Left lung (tissue), 10 donors: Measurements from ENCODE around the gene ZFPM1. TPM values are rescaled to one million over a fixed set of nuclear protein-coding genes. Genes with fewer than 3 reads are reported as not detected.

Experiments used
- ATAC-seq: fragments of 200-7000 bp; cut with Tn5 transposase; one replicate; pipeline ENCODE4 v1.9.1; 2020; ENCODE audit warnings: moderate library complexity
- DNase-seq, 4 donors: peaks; one replicate each; pipeline ENCODE4 v3.0.0-alpha.2; 2013 to 2020
- H3K27ac ChIP-seq, 2 donors: fragments of 200-600 bp; sonication (generic) in 1 of 2; one replicate each; pipeline versions ENCODE4 v1.5.0 to v1.8.0; 2020 to 2021
- H3K27me3 ChIP-seq, 2 donors: fragments of 200-600 bp; sonication (generic) in 1 of 2; one replicate each; pipeline versions ENCODE4 v1.5.0 to v1.8.0; 2020 to 2021
- H3K36me3 ChIP-seq, 2 donors: fragments of 200-600 bp; sonication (generic) in 1 of 2; one replicate each; pipeline versions ENCODE4 v1.5.0 to v1.8.0; 2020 to 2021
- H3K4me1 ChIP-seq, 2 donors: fragments of 200-600 bp; one replicate each; pipeline ENCODE4 v1.8.0; 2021
- H3K4me3 ChIP-seq, 2 donors: fragments of 200-600 bp; sonication (generic) in 1 of 2; one replicate each; pipeline versions ENCODE4 v1.5.0 to v1.8.0; 2020 to 2021; ENCODE audit warnings: mild to moderate bottlenecking in 1 of 2
- H3K9me3 ChIP-seq, 2 donors: fragments of 200-600 bp; sonication (generic) in 1 of 2; one replicate each; pipeline versions ENCODE4 v1.5.0 to v1.8.0; 2020 to 2021
- intact Hi-C, 2 donors: fragments of 100-400 bp; cut with DNase I; formaldehyde crosslinking; loops; one replicate each; pipeline versions ENCODE4 v1.11.2 to v1.14.2; 2022
- polyA plus RNA-seq, 6 donors: library from polyadenylated mRNA; unstranded; fragments of 120-200 nt; gene quantifications; one replicate each; pipeline ENCODE4 v1.2.1, GENCODE V29; 2013; ENCODE audit not compliant: insufficient read length in 6 of 6
- total RNA-seq, 2 donors: library from RNA; stranded (reverse); fragmentation: NEBNext Ultra II Directional; extraction: Animal tissue kit (Norgen Biotek cat#: 25700); gene quantifications; one replicate each; pipeline ENCODE4 v1.2.1, GENCODE V29; 2021
- TF ChIP-seq, protein P1 (sequence below), 2 donors: fragments of 200-600 bp; sonication (generic) in 1 of 2; IDR thresholded peaks; one replicate each; pipeline versions ENCODE4 v1.5.0 to v1.8.0; 2021; ENCODE audit warnings: antibody characterized with exemption in 2 of 2
- donor health status: DM: no; HTN: yes; CAD: no.
- donor health status: DM: no; HTN: no; CAD: no.

ZFPM1 gene
- total and polyA plus RNA-seq, 8 donors, result 1.8 to 7.0 (median 3.6) TPM

DNA sequence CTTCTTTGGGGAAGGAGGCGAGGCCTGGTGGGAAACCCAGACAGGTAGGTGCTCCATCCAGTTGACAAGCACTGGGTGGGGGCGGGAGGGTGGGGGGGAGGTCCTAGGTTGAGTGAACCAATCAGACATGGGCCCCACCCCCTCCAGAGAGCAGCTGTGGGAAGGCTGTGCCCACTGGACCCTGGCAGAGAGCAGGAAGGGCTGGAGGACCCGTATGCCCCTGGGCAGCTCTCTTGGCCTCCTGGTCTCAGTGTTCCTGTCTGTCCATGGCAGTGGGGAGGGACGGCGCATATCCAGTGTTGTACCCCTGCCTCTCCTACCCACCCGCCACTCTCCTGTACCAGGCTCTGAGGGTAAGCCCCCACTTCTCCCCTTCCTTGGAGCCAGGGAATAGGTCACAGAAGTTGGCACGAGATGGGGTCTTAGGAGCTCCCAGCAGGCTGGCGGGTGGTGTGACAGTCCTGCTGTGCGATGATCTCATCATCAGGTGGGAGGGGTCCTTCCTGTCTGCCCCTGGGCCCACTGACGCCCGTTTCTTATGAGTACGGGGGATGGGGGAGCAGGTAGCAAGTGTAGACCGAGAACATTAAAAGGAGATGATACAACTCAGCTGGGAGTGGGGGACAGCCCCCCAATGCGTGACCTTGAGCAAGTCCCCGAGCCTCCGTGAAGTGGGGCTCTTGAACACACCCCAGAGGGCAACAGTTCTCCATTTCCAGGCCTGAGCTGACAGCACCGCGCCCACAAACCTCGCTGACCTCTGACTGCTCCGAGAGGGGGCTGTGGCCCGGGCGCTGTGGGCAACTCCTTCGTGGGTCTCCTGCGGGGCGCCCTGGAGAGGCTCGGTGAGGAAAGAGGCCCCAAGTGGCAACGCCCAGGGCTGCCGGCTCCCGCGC lies 1.2 kb upstream of the ZFPM1 start:
- Histone ChIP-seq H3K4me3 (peak overlapping the region in 1 of 2 donors; percentile 56), H3K9me3 (no peaks in the 10 kb centered on the region), H3K36me3 (no peaks in the 10 kb centered on the region), H3K27me3 (peaks cover 0 to 45% of the 10 kb centered on the region in 2 donors), H3K4me1 (peaks cover 11 to 48% of the 10 kb centered on the region in 2 donors), H3K27ac (peak overlapping the region in 1 of 2 donors; percentile 69)
- ATAC-seq (no peak), DNase-seq (peak in 1 of 4 donors; percentile 18)
- TF ChIP-seq, protein P1, sequence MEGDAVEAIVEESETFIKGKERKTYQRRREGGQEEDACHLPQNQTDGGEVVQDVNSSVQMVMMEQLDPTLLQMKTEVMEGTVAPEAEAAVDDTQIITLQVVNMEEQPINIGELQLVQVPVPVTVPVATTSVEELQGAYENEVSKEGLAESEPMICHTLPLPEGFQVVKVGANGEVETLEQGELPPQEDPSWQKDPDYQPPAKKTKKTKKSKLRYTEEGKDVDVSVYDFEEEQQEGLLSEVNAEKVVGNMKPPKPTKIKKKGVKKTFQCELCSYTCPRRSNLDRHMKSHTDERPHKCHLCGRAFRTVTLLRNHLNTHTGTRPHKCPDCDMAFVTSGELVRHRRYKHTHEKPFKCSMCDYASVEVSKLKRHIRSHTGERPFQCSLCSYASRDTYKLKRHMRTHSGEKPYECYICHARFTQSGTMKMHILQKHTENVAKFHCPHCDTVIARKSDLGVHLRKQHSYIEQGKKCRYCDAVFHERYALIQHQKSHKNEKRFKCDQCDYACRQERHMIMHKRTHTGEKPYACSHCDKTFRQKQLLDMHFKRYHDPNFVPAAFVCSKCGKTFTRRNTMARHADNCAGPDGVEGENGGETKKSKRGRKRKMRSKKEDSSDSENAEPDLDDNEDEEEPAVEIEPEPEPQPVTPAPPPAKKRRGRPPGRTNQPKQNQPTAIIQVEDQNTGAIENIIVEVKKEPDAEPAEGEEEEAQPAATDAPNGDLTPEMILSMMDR (IDR thresholded peaks at IDR 0.05), result no peak
- intact Hi-C loops, result no loop called here

DNA sequence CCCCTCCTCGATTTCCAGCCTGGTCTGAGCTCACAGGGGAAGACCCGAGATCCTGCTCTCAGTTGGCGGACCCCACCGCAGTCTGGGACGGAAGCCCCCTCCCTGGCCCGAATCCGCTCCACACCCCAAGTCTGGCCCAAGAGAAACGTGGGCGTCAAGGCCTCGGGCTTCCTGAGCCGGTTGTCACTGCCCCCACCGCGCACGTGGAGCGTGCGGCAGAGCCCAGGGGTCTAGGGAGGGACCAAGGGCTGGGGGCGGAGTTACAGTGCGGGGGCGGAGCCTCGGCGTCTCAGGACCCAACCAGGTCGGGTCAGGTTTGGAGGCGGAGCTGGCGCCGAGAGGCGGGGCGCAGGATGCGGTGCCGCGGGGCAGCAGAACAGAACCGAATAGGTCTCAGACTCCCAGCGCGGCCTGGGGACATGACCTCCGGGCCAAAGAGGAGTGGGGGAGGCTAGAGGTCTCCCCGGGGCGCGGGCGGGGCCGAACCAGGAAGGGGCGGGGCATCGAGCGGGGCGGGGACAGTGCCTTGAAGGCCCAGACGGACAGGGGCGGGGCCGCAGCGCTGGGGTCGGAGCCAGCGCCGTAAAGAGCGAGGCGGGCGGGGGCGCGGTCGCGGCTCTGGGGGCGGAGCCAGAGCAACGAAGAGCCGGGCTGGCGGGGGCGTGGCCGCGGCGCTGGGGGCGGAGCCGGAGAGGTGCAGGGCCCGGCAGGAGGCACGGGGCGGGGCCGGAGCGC lies 431 bp upstream of the ZFPM1 start:
- peaks cover 11 to 48% of the 10 kb centered on the region in 2 donors for H3K4me1 ChIP-seq
- ATAC-seq, result peak; percentile 91
- intact Hi-C loops, result no loop called here

DNA sequence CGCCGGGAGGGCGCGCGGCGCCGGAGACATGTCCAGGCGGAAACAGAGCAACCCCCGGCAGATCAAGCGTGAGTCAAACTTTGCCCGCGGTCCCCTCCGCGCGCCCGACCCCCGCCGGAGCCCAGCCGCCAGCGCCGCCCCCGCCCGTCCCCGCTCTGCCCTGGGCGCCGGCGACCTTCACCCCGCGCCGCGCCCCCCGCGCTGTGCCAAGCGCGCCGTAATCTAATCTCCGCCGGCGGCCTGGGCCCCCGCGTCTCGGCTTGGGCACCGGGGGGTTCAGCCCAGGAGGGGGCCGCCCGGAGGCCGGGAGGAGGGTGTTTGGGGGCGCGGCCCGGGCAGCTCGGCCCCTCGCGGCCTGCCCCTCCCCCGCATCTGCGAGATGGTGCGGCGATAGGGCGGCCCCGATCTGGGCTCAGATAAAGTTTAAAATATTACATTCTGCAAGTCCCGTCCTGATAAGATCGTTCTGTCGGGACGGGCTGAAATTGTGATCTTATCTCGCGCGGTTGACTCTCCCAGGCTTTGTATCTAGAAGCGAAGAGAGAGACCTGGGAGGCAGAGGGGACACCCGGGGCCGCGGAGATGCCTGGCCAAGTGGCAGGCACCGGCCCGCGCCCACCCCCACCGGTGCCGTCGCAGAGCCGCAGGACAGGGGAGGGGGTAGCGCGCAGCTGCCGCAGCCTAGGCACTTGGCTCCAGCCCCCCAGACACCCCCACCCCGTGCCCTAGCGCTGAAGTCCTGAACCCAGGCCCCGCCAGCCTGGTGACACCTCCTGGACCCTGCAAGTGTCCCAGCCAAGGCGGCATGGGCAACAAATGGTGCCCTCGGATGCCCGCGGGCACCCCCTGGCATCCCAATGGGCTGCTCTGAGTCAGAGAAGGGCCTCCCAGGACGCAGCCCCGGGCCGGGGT lies 787 bp downstream of the ZFPM1 start:
- intact Hi-C loops, result no loop called here
- peaks cover 11 to 40% of the 10 kb centered on the region in 2 donors for H3K4me1 ChIP-seq
- peaks cover 0 to 55% of the 10 kb centered on the region in 2 donors for H3K27me3 ChIP-seq
- H3K36me3 ChIP-seq, result no peaks in the 10 kb centered on the region
- peak in 1 of 4 donors; percentile 13 for DNase-seq
- peak overlapping the region; percentile 56 to 63 for H3K4me3 ChIP-seq
- no peak for ATAC-seq
- peak overlapping the region; percentile 29 to 59 for H3K27ac ChIP-seq
- TF ChIP-seq, protein P1 (IDR thresholded peaks at IDR 0.05), result no peak
- no peaks in the 10 kb centered on the region for H3K9me3 ChIP-seq

More for the DNA sequence above, 431 bp upstream of the ZFPM1 start:
- Histone ChIP-seq H3K36me3 (no peaks in the 10 kb centered on the region), H3K9me3 (no peaks in the 10 kb centered on the region), H3K27ac (peak overlapping the region; percentile 50 to 69), H3K27me3 (peaks cover 0 to 53% of the 10 kb centered on the region in 2 donors), H3K4me3 (peak overlapping the region; percentile 24 to 56)
- peak; percentile 92 to 100 (median 98) for DNase-seq
- TF ChIP-seq, protein P1 (IDR thresholded peaks at IDR 0.05), result no peak

DNA sequence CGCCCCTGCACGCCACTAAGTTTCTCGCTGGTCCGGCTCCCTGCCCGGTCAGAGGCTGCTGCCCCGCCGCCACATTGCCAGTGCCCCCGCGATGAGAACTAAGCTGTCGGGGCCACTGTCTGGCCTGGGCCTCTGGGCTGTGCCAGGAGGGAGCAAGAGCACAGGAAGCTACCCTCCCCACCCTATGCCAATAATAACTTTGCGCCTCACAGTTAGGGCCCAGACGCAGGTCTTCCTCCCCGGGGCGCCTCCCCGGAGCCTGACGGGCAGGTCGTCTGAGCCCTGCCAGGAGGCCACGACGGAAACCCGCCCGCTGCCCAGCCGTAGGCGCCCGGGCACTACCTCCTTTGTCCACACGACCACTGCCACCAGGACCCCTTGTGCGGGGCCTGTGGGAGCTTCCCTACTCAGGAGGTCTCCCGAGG lies 1.5 kb downstream of the ZFPM1 start:
- Histone ChIP-seq H3K9me3 (no peaks in the 10 kb centered on the region), H3K4me1 (peaks cover 11 to 40% of the 10 kb centered on the region in 2 donors), H3K36me3 (no peaks in the 10 kb centered on the region), H3K27me3 (peaks cover 0 to 55% of the 10 kb centered on the region in 2 donors), H3K27ac (peak overlapping the region; percentile 29 to 59), H3K4me3 (peak overlapping the region; percentile 56 to 63)
- peak in 1 of 4 donors; percentile 49 for DNase-seq
- intact Hi-C loops, result no loop called here
- ATAC-seq, result peak; percentile 1
- TF ChIP-seq, protein P1 (IDR thresholded peaks at IDR 0.05), result no peak
